GM12872 (cell line): ENCODE data around the gene SLC9A3.

Source experiments
- CTCF ChIP-seq: IDR thresholded peaks from 3 replicates; pipeline ENCODE4 v1.5.1; 2011; ENCODE audit warnings: low read depth, mild to moderate bottlenecking, low read length, moderate library complexity; ENCODE audit not compliant: insufficient read depth

Gene SLC9A3

GRCh38 chr5:535846-536698, 11.8 kb upstream of the SLC9A3 start:
- no peak for TF ChIP-seq CTCF

- TF ChIP-seq CTCF: no peak
These were observed 10.8 kb upstream of the SLC9A3 start for GRCh38 chr5:534743-535671.

- no peak for TF ChIP-seq CTCF
These were observed 9.9 kb upstream of the SLC9A3 start for GRCh38 chr5:533955-534742.

- no peak for TF ChIP-seq CTCF
These were observed 9.2 kb upstream of the SLC9A3 start for GRCh38 chr5:533243-533954.

GRCh38 chr5:532521-533242, 8.4 kb upstream of the SLC9A3 start:
- no peak for TF ChIP-seq CTCF

- TF ChIP-seq CTCF: no peak
These were observed 7.6 kb upstream of the SLC9A3 start for GRCh38 chr5:531749-532315.
